GM04504 (cell line): ENCODE data around the gene CD8B.
A peak's percentile ranks its signal among the peaks of the same experiment; 100 is the strongest.
"Not testable (repeated sequence)": the region's sequence is repeated elsewhere in the genome, so short reads cannot be mapped to it uniquely, and the experiment has no call there.

Experiments used
- DNase-seq: peaks from one replicate; pipeline ENCODE4 v3.0.0-alpha.2; 2012; ENCODE audit warnings: low read depth

CD8B gene

DNA sequence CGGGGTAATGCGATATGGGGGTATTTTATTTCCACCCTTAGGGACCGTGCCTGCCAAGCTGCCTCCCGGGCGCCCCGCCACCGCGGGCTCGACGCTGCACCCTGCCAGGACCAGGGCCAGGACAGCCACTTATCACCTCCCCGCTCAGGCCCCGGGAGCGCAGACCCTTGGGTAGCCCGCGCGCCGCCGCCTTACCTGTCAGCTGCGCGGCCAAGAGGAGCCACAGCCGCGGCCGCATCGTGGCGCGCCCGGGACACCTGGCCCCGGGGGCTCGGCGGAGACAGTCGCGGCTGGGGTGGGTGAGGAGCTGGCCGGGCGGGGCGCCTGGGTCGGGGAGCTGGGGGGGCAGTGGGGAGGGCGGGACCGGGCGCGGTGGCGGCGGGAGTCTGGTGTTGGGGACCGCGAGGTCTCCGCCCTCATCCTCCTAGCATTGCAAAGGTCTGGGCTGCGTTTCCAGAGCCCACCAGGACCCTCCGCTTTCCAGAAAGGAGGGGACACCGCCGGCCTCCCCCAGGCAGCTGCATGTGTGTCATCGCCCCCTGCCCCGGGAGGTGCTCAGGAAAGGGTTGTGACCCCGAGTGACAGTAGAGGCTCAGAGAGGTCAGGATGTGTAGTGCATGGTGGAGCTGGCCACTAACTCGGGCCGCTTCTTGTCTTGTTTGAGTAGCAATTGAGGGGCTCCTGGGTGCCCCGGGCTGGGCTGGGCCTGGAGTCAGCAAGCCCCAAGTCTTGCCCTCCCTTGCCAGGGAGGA lies at the start of gene CD8B:
CD8B (minus strand) TSS at position 259 of the 752 bp plus-strand sequence; CDS start at position 238, 21 bp downstream.
- not testable (repeated sequence) for DNase-seq

DNA sequence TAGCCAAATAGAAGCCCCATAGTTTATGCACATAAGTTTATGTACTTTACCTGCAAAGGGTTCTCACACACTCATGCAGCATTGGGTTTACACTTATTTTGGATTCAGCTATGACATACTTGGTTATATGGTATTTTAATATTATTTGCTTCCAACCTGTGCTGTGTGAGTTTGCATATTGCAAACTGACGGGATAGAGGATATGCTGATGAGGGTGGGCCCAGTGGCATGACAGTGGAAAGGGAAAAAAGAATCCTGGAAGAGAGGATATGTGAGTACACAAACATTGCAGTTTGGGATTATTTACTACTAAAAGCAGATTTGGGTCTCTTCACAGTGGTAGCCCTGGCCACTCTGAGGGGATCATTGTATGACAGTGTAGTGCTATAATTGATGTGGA lies 44.2 kb upstream of the CD8B start:
- DNase-seq, result not testable (repeated sequence)

DNA sequence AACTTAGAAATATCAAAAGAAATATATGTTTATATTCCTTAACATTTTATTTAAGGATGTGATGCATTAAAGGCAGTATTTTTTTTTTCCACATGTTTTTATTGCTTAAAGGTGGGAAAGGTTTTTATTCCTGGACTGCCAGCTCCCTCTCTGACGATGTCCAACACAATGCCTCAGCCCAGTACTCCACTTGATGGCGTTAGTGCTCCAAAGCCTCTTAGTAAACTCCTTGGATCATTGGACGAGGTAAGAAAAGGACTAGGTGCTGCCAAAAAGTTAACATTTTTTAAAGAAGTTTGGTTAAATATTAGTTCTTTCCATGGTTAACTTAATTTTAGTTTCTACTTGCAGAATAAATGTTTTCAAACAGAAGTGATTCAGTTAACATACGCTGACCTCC lies 39.0 kb upstream of the CD8B start:
- DNase-seq, result not testable (repeated sequence)

DNA sequence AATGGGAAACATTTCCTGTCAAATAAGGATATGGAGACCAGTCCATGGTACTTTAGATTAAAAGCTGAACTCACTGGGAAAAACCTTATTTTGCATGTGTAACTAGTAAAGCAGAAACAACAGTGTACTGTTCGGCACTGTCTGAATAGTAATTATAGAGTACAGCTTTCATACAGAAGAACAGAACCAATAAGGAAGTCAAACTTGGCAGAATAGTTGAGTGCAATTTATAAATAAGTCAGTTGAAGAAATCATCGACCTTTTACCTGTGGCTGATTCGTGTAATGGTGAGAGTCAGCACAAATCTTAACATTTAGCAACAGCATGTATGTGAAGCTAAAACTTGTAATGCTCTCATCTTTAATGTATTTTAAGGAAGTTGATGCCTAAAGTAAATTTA lies 24.3 kb upstream of the CD8B start:
- not testable (repeated sequence) for DNase-seq

DNA sequence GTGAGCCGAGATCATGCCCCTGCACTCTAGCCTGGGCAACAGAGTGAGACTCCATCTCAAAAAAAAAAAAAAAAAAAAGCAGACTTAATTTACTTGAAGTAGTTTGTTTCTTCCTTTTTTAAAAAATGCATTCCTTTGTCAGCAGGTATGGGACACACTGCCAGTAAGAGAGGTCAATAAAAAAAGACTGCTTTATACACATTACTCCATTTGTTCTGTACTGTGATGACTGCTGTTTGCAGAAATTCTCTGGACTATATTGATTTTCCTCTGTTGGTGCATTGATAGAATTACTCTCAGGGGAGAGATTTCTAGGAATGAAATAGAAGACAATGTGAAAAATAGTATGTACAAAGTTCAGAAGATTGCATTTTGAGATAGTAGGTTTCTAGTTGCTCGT lies 21.2 kb upstream of the CD8B start:
- DNase-seq, result not testable (repeated sequence)

DNA sequence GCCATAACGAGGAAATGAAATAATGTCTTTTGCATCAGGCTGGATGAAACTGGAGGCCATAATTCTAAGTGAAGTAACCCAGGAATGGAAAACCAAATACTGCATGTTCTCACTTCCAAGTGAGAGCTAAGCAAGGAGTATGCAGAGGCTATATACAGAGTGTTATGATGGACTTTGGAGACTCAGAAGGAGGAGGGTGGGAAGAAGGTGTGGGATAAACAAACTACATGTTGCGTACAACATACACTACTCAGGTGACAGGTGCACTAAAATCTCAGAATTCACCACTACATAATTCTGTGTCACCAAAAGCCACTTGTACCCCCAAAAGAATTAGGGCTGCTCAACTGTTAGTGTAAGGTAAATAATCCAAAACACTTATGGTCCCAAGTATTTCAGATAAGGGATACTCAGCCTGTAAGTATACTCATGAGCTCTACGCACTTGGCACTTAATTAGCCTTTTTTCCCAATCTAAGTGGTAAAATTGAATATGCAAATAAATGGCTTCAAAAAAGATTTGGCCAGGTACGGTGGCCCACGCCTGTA lies 20.5 kb upstream of the CD8B start:
- DNase-seq, result not testable (repeated sequence)

DNA sequence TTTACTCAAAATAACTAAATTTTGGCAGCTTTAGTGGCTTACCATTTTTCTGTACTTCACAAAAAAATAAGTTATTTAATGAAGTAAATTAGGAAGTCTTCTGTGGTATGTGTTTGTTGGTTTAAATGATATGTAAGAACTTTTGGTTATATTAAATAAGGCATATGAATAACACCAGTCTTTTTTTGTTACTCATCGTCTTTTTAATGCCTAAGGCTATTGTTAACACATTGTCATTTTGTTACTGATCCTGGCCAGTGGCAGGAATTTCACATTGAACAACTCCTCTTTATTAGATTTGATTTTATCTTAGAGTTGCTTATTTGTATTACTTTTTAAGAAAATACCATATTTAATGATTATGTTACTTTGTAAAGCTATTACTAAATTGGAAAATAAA lies 17.3 kb upstream of the CD8B start:
- not testable (repeated sequence) for DNase-seq

DNA sequence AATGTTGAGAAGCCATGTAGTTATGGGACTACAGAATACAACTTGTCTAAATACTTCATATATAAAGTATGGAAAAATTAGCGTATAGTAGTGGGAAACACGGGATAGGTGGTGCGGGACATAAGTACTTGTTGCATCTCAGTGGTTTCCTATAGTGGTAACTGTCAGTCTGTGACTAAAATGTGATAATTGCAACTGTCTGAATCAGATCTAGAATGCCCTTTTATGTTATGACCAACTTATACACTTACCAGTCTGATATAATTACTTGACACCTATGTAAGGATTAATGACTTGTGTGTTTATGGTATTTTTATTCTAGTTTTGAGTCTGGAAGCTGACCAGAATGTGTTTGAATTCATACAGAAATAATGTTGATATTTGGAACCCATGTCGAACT lies 9.3 kb upstream of the CD8B start:
- DNase-seq, result not testable (repeated sequence)

DNA sequence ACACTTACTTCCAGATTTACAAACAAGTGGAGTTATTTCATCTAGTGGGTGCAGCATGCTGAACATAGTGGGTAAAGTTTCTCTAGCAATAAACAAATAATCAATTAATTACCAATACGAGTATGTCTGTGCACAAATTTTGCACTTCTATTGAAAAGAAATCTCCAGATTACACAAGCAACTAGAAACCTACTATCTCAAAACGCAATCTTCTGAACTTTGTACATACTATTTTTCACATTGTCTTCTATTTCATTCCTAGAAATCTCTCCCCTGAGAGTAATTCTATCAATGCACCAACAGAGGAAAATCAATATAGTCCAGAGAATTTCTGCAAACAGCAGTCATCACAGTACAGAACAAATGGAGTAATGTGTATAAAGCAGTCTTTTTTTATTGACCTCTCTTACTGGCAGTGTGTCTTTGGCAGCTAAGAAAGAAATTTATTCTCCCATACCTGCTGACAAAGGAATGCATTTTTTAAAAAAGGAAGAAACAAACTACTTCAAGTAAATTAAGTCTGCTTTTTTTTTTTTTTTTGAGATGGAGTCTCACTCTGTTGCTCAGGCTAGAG lies 7.3 kb upstream of the CD8B start:
- not testable (repeated sequence) for DNase-seq

DNA sequence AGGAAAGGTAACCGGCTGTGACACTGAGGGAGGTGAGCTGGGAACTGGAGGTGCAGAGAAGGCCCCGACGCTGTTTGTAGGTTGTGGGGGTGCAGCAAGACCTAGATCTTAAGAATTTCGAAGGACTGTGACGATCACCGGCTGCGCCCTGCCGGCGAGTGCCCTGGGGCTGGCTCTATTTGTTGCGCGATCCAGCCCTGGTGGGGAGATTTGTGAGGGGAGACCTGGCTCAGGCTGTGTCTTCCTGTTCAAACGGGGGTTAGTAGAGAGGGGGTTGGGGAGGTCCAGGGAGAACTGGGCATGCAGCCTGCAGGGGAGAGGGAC lies 656 bp upstream of the CD8B start:
- DNase-seq, result not testable (repeated sequence)

DNA sequence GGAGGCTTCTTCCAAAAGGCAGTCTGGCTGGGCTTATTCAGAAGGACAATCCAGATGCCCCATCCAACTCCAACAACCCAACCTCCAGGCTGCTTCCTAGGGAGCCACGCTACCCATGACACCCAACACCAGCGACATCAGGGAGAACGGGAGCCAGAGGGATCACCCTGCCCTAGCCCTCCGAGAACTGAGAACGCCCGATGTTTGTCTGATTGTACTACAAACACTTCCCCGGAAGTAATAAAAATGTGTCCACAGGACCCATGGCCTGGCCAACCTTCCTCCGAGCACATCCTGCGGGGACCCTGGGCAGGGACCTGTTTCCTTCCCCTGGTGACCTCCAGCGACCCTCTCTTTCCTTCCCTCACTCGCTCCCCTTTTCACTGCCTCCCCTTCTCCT lies 511 bp downstream of the CD8B start:
- DNase-seq, result not testable (repeated sequence)

DNA sequence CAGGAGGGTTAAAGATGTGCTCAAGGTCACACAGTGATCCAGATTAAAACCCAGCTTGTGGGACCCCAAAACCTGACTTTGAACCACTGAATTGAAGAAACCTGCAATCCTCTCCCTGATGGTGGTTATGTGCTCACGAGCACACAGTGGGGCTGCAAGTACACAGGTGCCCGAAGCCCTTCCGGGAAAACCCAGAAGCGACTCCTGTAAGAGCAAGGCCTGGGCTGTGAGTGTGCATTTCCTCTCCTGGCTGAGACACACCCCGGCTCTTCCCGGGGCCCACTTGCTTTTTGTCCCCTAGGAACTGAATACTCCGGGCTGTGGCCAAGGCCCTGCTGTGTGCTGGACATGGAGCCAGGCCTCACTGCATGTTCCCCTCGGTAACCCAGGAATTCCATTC lies 1.1 kb downstream of the CD8B start:
- DNase-seq, result not testable (repeated sequence)

DNA sequence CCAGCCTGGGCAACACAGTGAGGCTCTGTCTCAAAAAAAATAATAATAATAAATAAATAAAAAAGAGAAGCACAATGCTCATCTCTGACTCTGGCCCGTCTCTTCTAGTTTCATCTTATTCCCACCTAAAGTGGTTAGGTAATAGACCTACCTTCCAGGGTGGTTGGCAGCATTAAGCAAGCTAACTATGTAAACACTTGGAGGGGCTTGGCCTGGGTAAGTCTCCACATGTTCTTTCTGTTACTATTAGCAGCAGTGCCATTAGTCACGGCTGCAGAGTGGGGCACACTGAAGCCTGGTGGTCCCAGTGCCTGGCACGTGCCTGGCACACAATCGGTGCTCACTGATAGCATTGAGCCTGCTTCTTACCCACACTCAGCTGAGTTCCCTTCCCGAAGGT lies 4.0 kb downstream of the CD8B start:
- DNase-seq, result not testable (repeated sequence)

DNA sequence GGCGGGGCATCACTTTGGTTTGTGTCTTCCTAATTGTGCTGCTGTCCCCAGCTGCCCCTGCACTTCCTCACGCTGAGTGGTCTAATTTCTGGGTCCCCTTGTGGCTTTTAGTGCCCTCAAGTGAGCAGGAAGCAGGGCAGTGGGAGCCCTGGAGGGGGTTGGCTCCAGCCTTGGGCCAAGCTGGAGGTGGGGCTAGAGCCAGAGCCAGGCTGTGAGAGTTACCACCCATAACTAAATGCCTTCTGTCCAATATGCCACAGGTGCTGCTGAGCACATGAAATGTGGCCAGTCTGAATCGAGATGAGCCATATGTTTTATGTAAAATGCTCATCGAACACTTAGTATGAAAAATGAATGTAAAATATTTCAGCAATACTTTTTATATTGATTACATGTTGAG lies 5.2 kb downstream of the CD8B start:
- DNase-seq, result not testable (repeated sequence)

DNA sequence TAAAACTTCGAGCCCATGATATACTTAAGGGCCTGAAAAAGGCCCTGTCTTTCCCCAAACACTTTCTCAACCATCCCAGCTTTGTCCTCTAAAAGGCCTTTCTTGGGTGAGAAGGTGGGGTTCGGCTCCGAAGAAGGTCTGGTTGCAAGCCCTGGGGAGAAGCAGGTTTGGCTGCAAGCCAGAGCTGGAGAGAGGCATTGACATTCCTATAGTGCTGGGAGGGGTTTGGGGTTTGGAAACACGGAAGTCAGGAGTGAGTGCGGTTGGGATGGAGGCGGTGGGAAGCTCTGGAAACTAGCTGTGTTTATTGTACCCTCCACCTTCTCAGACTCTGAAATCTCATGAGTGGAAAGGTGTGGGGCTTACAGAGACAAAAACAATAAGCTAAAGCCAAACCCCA lies 5.7 kb downstream of the CD8B start:
- DNase-seq, result not testable (repeated sequence)

DNA sequence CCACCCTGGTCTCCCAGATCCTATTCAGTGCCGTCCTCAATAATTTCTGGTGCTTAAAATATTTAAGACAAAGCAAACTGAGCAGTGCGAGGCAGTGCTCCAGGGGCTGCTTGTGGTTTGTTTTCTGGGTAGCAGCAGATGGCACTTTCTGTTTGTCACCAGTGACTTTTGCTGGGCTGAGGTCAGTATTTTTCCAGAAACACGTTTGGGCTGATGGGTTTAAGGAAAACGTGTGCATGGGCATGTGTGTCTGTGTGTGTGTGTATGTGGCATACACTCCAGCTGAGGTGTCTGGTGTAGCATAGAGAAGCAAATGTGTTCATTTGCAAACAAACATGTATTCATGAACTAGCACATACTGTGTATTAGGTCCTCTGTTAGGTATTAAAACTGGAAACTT lies 10.1 kb downstream of the CD8B start:
- not testable (repeated sequence) for DNase-seq

DNA sequence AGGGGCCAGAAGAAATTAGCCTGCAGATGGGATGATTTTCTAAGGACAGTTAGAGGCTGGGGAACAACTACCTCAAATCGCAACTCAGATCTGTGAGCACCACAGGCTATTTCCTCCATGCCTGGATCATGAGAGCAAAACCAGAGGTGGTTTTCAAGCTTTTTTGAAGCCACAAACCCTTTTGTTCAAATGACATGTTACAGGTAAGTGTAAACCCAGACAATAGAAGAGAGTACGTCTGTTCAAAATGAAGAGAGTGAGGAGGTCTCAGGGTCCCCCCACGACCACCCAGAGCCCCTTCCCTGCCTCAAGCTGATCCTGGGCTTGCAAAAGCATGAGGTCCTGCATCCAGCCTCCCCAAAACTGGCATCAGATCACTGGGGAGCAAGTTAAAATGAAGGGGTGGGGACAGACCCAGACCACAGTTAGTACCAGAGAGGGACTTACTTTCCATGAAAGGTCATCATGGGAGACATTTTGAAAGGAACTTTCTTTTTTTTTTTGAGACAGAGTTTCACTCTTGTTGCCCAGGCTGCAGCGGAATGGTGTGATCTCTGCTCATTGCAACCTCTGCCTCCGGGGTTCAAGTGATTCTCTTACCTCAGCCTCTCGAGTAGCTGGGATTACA lies 19.0 kb downstream of the CD8B start:
- not testable (repeated sequence) for DNase-seq

DNA sequence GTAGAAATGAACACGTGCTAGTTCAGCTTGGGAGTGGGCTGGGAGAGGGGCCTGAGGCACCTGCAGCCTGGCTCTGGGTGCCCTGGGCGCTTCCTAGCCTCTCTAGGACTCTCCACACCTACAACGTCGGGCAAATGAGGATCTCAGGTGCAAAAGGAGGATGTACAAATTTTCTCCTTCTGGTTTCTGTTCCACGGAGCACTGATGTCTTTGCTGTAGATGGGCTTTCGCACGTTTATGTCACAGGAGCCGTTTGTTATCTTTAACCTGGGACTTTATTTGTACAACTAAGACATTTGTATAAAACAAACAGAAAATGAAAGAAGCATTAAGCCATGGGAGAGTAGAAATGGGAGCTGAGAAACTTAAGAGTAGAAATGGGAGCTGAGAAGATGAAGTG lies 20.4 kb downstream of the CD8B start:
- DNase-seq, result not testable (repeated sequence)

DNA sequence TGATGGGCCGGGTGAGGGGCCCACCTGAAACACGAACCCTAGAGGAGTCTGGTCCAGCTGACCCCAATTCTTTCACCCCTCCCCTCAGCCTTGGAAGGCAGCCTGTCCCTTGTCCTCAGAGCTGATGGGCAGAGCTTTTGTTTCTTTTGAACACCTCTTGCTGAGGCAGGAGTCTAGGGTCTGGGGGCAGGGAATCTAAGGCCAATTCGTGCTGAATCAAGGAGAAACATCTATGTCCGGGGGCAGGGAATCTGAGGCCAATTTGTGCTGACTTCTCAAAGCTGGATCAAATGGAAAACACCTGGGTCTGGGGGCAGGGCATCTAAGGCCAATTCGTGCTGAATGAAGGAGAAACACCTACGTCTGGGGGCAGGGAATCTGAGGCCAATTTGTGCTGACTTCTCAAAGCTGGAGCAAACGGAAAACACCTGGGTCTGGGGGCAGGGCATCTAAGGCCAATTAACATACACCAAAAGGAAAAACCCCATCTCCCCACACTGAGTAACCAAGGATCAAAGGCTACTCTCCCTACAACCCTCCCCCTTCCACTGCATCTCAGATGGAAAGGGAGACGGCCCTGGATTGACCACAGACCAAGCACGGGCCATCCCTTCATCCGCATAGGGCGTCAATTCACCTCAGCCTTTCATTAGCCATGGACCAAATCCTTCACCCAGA lies 21.7 kb downstream of the CD8B start:
- DNase-seq, result not testable (repeated sequence)

DNA sequence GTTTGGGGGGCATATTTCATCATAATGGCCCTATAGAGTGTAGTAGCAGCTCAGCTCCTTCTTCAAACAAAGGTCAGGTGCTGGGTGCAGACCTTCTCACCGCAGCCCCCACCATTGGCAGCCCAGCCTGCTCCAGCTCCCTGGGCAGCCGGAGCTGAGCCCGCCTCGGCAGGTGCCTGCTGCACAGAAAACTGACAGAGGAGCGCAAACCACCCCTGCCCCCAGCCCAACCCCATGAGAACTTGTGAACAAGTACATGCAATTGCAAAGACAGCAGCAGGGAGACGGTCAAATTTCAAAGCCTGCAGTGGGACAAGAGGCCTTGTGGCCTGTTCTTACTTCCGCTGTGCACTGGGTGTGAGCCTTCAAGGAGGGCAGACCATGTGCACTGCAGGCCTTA lies 22.2 kb downstream of the CD8B start:
- DNase-seq, result not testable (repeated sequence)

DNA sequence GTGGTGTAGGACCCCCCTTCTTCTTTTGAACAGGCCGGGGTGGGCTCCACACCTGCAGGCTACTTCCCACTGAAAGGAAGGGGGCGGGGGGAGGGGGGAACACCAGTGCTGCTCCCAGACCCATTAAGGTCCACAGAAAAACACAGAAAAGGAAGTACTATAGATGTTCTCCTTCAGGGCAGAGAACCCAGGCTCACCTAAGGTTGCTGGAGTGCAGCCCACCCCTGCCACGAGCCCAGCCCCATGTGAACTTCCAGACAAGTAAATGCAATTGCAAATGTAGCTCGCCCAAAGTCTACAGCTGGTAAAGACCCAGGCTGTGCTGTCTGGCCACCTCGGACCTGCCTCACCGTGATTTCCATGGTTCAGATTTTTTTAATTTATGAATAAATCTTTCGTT lies 24.0 kb downstream of the CD8B start:
- DNase-seq, result not testable (repeated sequence)

DNA sequence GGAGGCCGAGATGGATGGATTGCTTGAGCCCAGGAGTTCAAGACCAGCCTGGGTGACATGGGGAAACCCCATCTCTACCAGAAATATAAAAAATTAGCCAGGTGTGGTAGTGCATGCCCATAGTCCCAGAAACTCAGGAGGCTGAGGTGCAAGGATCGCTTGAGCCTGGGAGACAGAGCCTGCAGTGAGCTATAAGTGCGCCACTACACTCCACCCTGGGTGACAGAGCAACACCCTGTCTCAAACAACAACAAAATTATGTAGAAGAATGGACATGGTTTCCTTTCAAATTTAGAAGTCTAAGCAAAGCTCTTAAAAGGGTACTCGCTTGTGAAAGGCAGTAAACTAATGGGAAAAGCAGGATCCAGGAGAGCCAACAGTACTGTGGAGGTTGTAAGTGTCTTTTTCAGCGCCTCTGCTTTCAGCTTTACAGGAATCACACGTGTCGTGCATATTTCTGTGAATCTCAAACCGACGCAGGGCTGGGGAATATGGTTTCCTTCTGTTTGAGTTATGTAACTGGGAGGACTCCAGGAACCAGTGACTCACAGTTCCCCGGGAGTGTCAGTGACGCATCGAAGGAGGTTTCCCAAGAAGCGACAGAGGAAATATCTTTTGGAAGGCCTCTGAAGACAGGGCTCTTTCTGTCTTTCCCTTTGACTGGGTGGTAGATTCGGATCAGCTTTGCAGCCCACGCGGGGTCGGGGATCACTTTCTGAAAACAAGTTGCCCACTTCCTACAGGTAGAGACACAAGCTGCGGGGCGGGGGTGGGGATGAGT lies 24.6 kb downstream of the CD8B start:
- peak; percentile 84 for DNase-seq
